WTC11 (cell line): ENCODE data around the gene PC. TPM values are rescaled to one million over a fixed set of nuclear protein-coding genes. Genes with fewer than 3 reads are reported as not detected.

Experiments used
- ATAC-seq: fragments of 200-7000 bp; cut with Tn5 transposase; 2 replicates; pipeline ENCODE4 v1.10.0; 2021; ENCODE audit warnings: mild to moderate bottlenecking, moderate library complexity
- CTCF ChIA-PET: fragments of 300-600 bp; sonication (Branson Sonifier 250); formaldehyde crosslinking; loops from one replicate; lab custom pipeline; 2021; ENCODE audit warnings: antibody characterized with exemption; lab: Charles Lee
- POLR2A ChIA-PET: fragments of 350-600 bp; sonication (Branson Sonifier 250); formaldehyde crosslinking; loops from one replicate; lab custom pipeline; 2021; ENCODE audit warnings: antibody characterized with exemption; lab: Charles Lee
- DNase-seq: peaks from one replicate; pipeline ENCODE4 v3.0.0; 2021; ENCODE audit warnings: low spot score
- H3K27ac Mint-ChIP-seq: 2 replicates; pipeline ENCODE4 v1.8.0; 2021; ENCODE audit warnings: mixed read lengths
- H3K27me3 Mint-ChIP-seq: 2 replicates; pipeline ENCODE4 v1.8.0; 2021; ENCODE audit warnings: low read depth, mild to moderate bottlenecking, moderate library complexity, mixed read lengths
- H3K36me3 Mint-ChIP-seq: 2 replicates; pipeline ENCODE4 v1.8.0; 2021; ENCODE audit warnings: mixed read lengths
- H3K4me1 Mint-ChIP-seq: 2 replicates; pipeline ENCODE4 v1.8.0; 2022; ENCODE audit warnings: mixed read lengths
- H3K4me3 Mint-ChIP-seq: 2 replicates; pipeline ENCODE4 v1.8.0; 2021; ENCODE audit warnings: mild to moderate bottlenecking, moderate library complexity, mixed read lengths
- H3K9me3 Mint-ChIP-seq: 2 replicates; pipeline ENCODE4 v1.8.0; 2021; ENCODE audit warnings: mixed read lengths
- CBFB ChIP-seq: sonication (generic); formaldehyde crosslinking; IDR thresholded peaks from 2 replicates; pipeline ENCODE4 v1.8.1; 2022; ENCODE audit warnings: mild to moderate bottlenecking, low read depth, missing genetic modification reagents
- GRHL2 ChIP-seq: fragments of 250-450 bp; sonication (Bioruptor Pico); IDR thresholded peaks from 2 replicates; pipeline ENCODE4 v1.8.0; 2022; ENCODE audit warnings: mild to moderate bottlenecking, moderate library complexity; ENCODE audit not compliant: insufficient replicate concordance, severe bottlenecking
- NFE2L1 ChIP-seq: sonication (generic); formaldehyde crosslinking; IDR thresholded peaks from 2 replicates; pipeline ENCODE4 v1.8.1; 2023; ENCODE audit warnings: missing genetic modification reagents
- TCF7 ChIP-seq: sonication (generic); formaldehyde crosslinking; IDR thresholded peaks from 2 replicates; pipeline ENCODE4 v1.8.0; 2022; ENCODE audit warnings: mild to moderate bottlenecking, low read depth, missing genetic modification reagents, moderate library complexity
- TP53 ChIP-seq: sonication (generic); formaldehyde crosslinking; IDR thresholded peaks from 2 replicates; pipeline ENCODE4 v1.8.1; 2023; ENCODE audit warnings: mild to moderate bottlenecking, missing genetic modification reagents
- ZBTB21 ChIP-seq: sonication (generic); formaldehyde crosslinking; IDR thresholded peaks from 2 replicates; pipeline ENCODE4 v1.8.1; 2023; ENCODE audit warnings: mild to moderate bottlenecking, missing genetic modification reagents, borderline replicate concordance
- ZNF138 ChIP-seq: sonication (generic); formaldehyde crosslinking; conservative IDR thresholded peaks from 2 replicates; pipeline ENCODE4 v1.8.1; 2022; ENCODE audit warnings: mild to moderate bottlenecking, moderate library complexity, missing genetic modification reagents
- ZNF219 ChIP-seq: sonication (generic); formaldehyde crosslinking; IDR thresholded peaks from 2 replicates; pipeline ENCODE4 v1.8.0; 2023; ENCODE audit warnings: missing genetic modification reagents, mild to moderate bottlenecking, borderline replicate concordance
- ZNF671 ChIP-seq: fragments of 250-450 bp; sonication (Bioruptor Pico); IDR thresholded peaks from 2 replicates; pipeline ENCODE4 v1.8.0; 2021; ENCODE audit warnings: mild to moderate bottlenecking
- total RNA-seq: library from RNA; stranded (reverse); gene quantifications from 3 replicates; pipeline ENCODE4 v1.2.3, GENCODE V29; 2021
- TF ChIP-seq, protein P1 (sequence below): sonication (generic); formaldehyde crosslinking; IDR thresholded peaks from 2 replicates; pipeline ENCODE4 v1.8.1; 2023; ENCODE audit warnings: mild to moderate bottlenecking, missing genetic modification reagents, borderline replicate concordance
- TF ChIP-seq, protein P2 (sequence below): fragments of 250-450 bp; sonication (Bioruptor Pico); IDR thresholded peaks from 2 replicates; pipeline ENCODE4 v1.9.0; 2021; ENCODE audit warnings: mild to moderate bottlenecking
- TF ChIP-seq, protein P3 (sequence below): sonication (generic); formaldehyde crosslinking; IDR thresholded peaks from 2 replicates; pipeline ENCODE4 v1.8.1; 2022; ENCODE audit warnings: low read depth, missing genetic modification reagents, borderline replicate concordance
- TF ChIP-seq, protein P4 (sequence below): fragments of 250-450 bp; sonication (Bioruptor Pico); conservative IDR thresholded peaks from 2 replicates; pipeline ENCODE4 v1.9.0; 2021; ENCODE audit warnings: mild to moderate bottlenecking
- TF ChIP-seq, protein P5 (sequence below): fragments of 250-450 bp; sonication (Bioruptor Pico); IDR thresholded peaks from 2 replicates; pipeline ENCODE4 v1.9.0; 2021; ENCODE audit warnings: mild to moderate bottlenecking
- TF ChIP-seq, protein P6 (sequence below): sonication (generic); formaldehyde crosslinking; IDR thresholded peaks from 2 replicates; pipeline ENCODE4 v1.8.1; 2023; ENCODE audit warnings: mild to moderate bottlenecking, missing genetic modification reagents, moderate library complexity

The PC gene
- total RNA-seq, 1 experiment from 2014 or later = 27.2 TPM

DNA sequence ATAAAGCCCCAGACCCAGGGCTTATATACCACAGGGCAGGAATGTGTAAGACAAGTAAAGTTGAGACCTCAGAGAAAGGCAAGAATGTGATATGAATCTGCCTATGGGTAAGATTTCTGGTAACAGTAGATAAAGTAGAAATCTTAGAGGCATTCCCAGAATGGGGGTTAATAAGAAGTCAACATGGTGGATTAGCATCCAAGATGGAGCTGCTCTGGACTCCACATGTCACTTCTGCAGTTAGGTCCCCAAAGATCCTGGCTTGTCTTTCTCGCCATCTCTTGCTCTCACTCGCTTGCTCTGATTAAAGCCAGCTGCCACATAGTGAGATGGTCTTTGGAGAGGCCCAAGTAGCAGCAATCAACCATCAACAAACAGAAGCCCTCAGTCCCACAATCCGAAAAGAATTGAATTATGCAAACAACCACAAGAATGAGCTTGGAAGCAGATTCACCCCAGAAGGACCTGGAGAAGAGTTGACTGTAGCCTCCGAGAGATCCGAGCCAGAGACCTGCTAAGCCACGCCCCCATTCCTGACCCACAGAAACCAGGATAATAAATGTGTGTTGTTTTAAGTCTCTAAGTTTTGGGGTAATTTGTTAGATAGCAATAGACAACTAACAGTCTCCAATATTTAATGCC is 11.5 kb upstream of the PC start (continued):
- TF ChIP-seq, protein P1, sequence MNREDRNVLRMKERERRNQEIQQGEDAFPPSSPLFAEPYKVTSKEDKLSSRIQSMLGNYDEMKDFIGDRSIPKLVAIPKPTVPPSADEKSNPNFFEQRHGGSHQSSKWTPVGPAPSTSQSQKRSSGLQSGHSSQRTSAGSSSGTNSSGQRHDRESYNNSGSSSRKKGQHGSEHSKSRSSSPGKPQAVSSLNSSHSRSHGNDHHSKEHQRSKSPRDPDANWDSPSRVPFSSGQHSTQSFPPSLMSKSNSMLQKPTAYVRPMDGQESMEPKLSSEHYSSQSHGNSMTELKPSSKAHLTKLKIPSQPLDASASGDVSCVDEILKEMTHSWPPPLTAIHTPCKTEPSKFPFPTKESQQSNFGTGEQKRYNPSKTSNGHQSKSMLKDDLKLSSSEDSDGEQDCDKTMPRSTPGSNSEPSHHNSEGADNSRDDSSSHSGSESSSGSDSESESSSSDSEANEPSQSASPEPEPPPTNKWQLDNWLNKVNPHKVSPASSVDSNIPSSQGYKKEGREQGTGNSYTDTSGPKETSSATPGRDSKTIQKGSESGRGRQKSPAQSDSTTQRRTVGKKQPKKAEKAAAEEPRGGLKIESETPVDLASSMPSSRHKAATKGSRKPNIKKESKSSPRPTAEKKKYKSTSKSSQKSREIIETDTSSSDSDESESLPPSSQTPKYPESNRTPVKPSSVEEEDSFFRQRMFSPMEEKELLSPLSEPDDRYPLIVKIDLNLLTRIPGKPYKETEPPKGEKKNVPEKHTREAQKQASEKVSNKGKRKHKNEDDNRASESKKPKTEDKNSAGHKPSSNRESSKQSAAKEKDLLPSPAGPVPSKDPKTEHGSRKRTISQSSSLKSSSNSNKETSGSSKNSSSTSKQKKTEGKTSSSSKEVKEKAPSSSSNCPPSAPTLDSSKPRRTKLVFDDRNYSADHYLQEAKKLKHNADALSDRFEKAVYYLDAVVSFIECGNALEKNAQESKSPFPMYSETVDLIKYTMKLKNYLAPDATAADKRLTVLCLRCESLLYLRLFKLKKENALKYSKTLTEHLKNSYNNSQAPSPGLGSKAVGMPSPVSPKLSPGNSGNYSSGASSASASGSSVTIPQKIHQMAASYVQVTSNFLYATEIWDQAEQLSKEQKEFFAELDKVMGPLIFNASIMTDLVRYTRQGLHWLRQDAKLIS (CRISPR knock-in tag) = no peak

DNA sequence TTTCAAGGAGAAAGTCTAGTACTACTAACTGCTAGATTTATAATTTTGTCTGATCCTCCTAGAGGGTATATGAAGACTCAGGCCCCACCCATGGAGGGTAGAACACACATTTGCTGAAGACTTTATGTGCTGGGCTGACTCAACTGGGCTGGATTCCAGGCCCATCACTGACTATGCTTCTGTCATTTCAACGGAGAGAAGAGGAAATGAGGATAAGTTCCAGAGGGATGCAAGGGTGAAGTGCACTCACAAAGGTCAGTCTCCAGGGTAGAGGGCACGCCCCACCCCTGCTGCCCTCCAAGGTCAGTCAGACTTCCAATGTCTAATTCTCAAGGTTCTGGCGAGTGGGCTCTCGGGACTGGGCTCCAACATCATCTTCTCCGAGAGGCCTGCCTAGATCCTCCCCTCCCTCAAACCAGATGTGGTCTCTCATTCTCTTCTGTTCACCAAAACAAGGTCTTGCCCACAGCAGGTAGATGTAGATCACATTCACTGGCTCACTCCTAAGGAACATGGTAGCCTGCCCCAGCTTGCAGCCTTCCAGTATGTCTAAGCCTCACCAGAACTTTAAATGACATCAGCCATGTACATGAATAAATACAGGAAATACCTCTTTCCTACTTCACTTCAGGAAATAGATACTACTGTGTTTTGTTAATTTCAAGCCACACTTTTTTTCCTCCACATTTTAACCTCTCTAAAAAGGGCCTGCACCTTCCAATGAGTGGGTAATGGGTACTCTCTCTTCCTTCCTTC is 9.7 kb upstream of the PC start:
- ChIA-PET POLR2A (no interaction called here), CTCF (no interaction called here)
- Mint-ChIP-seq H3K36me3 (no peaks in the 10 kb centered on the region), H3K4me1 (no peaks in the 10 kb centered on the region), H3K9me3 (peaks cover 11% of the 10 kb centered on the region), H3K27me3 (peaks cover 5% of the 10 kb centered on the region), H3K4me3 (no peak overlapping the region), H3K27ac (no peak overlapping the region)
- ATAC-seq = no peak
- no peak for DNase-seq
- TF ChIP-seq ZNF219 (CRISPR knock-in tag) = no peak
- TF ChIP-seq, protein P2, sequence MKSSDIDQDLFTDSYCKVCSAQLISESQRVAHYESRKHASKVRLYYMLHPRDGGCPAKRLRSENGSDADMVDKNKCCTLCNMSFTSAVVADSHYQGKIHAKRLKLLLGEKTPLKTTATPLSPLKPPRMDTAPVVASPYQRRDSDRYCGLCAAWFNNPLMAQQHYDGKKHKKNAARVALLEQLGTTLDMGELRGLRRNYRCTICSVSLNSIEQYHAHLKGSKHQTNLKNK (CRISPR knock-in tag) = no peak
- TF ChIP-seq, protein P3, sequence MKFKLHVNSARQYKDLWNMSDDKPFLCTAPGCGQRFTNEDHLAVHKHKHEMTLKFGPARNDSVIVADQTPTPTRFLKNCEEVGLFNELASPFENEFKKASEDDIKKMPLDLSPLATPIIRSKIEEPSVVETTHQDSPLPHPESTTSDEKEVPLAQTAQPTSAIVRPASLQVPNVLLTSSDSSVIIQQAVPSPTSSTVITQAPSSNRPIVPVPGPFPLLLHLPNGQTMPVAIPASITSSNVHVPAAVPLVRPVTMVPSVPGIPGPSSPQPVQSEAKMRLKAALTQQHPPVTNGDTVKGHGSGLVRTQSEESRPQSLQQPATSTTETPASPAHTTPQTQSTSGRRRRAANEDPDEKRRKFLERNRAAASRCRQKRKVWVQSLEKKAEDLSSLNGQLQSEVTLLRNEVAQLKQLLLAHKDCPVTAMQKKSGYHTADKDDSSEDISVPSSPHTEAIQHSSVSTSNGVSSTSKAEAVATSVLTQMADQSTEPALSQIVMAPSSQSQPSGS (CRISPR knock-in tag) = no peak
- TF ChIP-seq TCF7 (CRISPR knock-in tag) = no peak
- no peak for TF ChIP-seq GRHL2 (CRISPR knock-in tag)
- TF ChIP-seq, protein P4, sequence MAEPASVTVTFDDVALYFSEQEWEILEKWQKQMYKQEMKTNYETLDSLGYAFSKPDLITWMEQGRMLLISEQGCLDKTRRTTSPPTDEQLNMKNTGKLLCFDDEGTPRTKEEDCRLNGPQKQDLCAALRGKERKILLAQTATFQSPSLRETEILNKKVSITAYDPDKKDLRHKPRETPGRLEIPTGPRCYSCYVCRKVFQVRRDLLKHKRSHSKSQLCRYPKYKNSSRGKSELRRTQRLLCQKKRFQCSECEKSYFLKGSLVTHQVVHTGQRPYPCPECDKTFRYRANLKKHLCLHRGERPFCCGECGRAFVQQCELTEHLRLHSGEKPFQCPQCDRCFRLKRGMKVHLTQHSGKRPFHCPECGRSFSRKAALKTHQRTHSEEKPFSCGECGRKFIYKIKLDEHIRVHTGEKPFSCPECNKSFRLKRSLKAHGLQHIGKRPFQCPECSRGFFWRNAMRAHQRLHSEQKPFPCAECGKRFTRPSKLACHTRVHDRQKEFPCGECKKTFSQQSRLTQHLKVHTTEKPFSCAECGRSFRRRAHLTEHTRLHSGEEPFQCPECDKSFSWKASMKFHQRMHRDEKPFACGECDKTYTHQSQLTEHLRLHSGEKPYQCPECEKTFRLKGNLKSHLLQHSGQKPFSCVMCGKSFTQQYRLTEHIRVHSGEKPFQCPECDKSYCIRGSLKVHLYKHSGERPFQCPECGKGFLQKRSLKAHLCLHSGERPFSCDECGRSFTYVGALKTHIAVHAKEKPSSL (CRISPR knock-in tag) = no peak
- TF ChIP-seq, protein P5, sequence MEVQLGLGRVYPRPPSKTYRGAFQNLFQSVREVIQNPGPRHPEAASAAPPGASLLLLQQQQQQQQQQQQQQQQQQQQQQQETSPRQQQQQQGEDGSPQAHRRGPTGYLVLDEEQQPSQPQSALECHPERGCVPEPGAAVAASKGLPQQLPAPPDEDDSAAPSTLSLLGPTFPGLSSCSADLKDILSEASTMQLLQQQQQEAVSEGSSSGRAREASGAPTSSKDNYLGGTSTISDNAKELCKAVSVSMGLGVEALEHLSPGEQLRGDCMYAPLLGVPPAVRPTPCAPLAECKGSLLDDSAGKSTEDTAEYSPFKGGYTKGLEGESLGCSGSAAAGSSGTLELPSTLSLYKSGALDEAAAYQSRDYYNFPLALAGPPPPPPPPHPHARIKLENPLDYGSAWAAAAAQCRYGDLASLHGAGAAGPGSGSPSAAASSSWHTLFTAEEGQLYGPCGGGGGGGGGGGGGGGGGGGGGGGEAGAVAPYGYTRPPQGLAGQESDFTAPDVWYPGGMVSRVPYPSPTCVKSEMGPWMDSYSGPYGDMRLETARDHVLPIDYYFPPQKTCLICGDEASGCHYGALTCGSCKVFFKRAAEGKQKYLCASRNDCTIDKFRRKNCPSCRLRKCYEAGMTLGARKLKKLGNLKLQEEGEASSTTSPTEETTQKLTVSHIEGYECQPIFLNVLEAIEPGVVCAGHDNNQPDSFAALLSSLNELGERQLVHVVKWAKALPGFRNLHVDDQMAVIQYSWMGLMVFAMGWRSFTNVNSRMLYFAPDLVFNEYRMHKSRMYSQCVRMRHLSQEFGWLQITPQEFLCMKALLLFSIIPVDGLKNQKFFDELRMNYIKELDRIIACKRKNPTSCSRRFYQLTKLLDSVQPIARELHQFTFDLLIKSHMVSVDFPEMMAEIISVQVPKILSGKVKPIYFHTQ (CRISPR knock-in tag) = no peak

DNA sequence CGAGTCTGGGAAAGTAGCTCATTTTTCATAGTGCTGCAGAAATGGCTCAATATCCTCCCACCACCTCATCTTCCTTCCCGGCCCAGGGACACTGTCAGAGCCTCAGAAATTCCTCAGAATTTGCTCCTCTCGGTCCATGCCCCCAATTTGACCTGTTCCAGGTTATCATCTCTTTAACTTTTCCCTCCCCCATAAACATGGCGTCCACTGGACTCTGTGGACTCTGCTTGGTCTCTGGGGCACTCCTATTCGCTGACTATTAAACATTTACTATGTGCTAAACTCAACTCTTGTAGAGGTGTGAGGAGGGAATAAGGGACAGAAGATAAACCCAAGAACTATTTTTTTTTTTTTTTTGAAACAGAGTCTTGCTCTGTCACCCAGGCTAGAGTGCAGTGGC is 8.2 kb upstream of the PC start:
- Mint-ChIP-seq H3K36me3 (no peaks in the 10 kb centered on the region), H3K4me1 (no peaks in the 10 kb centered on the region), H3K4me3 (no peak overlapping the region), H3K9me3 (peaks cover 11% of the 10 kb centered on the region), H3K27ac (no peak overlapping the region), H3K27me3 (peaks cover 5% of the 10 kb centered on the region)
- ChIA-PET POLR2A (interaction anchor here (0.6 kb wide), 1 partner anchor 453 kb away, joined by 3 read pairs; no protein-coding TSS in a partner anchor), CTCF (interaction anchor here (0.9 to 1.3 kb wide), 2 partner anchors 10 to 16 kb away, joined by 4 to 5 read pairs; no protein-coding TSS in a partner anchor)
- ATAC-seq = no peak
- DNase-seq = no peak
- TF ChIP-seq CBFB = no peak
- TF ChIP-seq, protein P4 (CRISPR knock-in tag) = no peak
- no peak for TF ChIP-seq ZNF671 (CRISPR knock-in tag)
- no peak for TF ChIP-seq TP53 (CRISPR knock-in tag)
- TF ChIP-seq, protein P6, sequence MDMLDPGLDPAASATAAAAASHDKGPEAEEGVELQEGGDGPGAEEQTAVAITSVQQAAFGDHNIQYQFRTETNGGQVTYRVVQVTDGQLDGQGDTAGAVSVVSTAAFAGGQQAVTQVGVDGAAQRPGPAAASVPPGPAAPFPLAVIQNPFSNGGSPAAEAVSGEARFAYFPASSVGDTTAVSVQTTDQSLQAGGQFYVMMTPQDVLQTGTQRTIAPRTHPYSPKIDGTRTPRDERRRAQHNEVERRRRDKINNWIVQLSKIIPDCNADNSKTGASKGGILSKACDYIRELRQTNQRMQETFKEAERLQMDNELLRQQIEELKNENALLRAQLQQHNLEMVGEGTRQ (CRISPR knock-in tag) = no peak
- no peak for TF ChIP-seq ZNF138 (CRISPR knock-in tag)
- TF ChIP-seq ZBTB21 (CRISPR knock-in tag) = no peak
- no peak for TF ChIP-seq NFE2L1 (CRISPR knock-in tag)
